ENCODE results near the gene EPHA10. TPM values are rescaled to one million over a fixed set of nuclear protein-coding genes. Genes with fewer than 3 reads are reported as not detected.

The EPHA10 gene
- total and polyA plus RNA-seq, 7 donors: 0.05 TPM; not detected in 6

- no peak overlapping the region for H3K4me3 ChIP-seq
- DNase-seq (no peak), ATAC-seq (no peak)
- H3K4me1 ChIP-seq: no peaks in the 10 kb centered on the region
- no peaks in the 10 kb centered on the region for H3K36me3 ChIP-seq (ENCODE audit: insufficient read depth in 1 of 2, low read depth in 1 of 2)
- peaks cover 0 to 47% (median 5%) of the 10 kb centered on the region in 3 donors for H3K27me3 ChIP-seq (ENCODE audit: insufficient read depth in 3 of 3, low read length in 2 of 3)
- no peaks in the 10 kb centered on the region for H3K9me3 ChIP-seq
- 83 to 89% (median 85%) methylated on average over 15 of the region's 15 CpGs for WGBS, 3 donors
- intact Hi-C loops (cut with DNase I): no loop called here
- TF ChIP-seq CTCF (IDR thresholded peaks at IDR 0.05): no peak
- H3K27ac ChIP-seq: no peak overlapping the region
Observed at GRCh38 chr1:37731312-37732019, 33.5 kb downstream of the EPHA10 start.

GRCh38 chr1:37730376-37730775 lies 34.5 kb downstream of the EPHA10 start:
- H3K4me1 ChIP-seq: no peaks in the 10 kb centered on the region
- intact Hi-C loops (cut with DNase I): no loop called here
- H3K36me3 ChIP-seq (ENCODE audit: insufficient read depth in 1 of 2, low read depth in 1 of 2): no peaks in the 10 kb centered on the region
- H3K9me3 ChIP-seq: no peaks in the 10 kb centered on the region
- TF ChIP-seq CTCF (IDR thresholded peaks at IDR 0.05): no peak
- H3K27me3 ChIP-seq (ENCODE audit: insufficient read depth in 3 of 3, low read length in 2 of 3): peaks cover 0 to 50% (median 6%) of the 10 kb centered on the region in 3 donors
- no peak overlapping the region for H3K27ac ChIP-seq
- ATAC-seq (no peak), DNase-seq (no peak)
- WGBS, 3 donors: 67 to 77% (median 67%) methylated on average over 5 of the region's 5 CpGs
- no peak overlapping the region for H3K4me3 ChIP-seq

- H3K9me3 ChIP-seq: no peaks in the 10 kb centered on the region
- H3K36me3 ChIP-seq (ENCODE audit: insufficient read depth in 1 of 2, low read depth in 1 of 2): no peaks in the 10 kb centered on the region
- ATAC-seq (no peak), DNase-seq (no peak)
- peaks cover 0 to 39% (median 4%) of the 10 kb centered on the region in 3 donors for H3K27me3 ChIP-seq (ENCODE audit: insufficient read depth in 3 of 3, low read length in 2 of 3)
- 77 to 87% (median 78%) methylated on average over 4 of the region's 4 CpGs for WGBS, 3 donors
- intact Hi-C loops (cut with DNase I): no loop called here
- H3K4me3 ChIP-seq: no peak overlapping the region
- no peaks in the 10 kb centered on the region for H3K4me1 ChIP-seq
- H3K27ac ChIP-seq: no peak overlapping the region
- no peak for TF ChIP-seq CTCF (IDR thresholded peaks at IDR 0.05)
Observed at GRCh38 chr1:37728416-37728815, 36.5 kb downstream of the EPHA10 start.

GRCh38 chr1:37726751-37727585 lies 38.0 kb downstream of the EPHA10 start:
- ATAC-seq (no peak), DNase-seq (peak in 1 of 2 donors; percentile 33)
- Histone ChIP-seq H3K27me3 (ENCODE audit: insufficient read depth in 3 of 3, low read length in 2 of 3) (peaks cover 0 to 35% (median 4%) of the 10 kb centered on the region in 3 donors), H3K4me3 (no peak overlapping the region), H3K4me1 (no peaks in the 10 kb centered on the region), H3K36me3 (ENCODE audit: insufficient read depth in 1 of 2, low read depth in 1 of 2) (no peaks in the 10 kb centered on the region), H3K27ac (no peak overlapping the region), H3K9me3 (no peaks in the 10 kb centered on the region)
- WGBS, 3 donors: 43 to 48% (median 44%) methylated on average over 15 of the region's 15 CpGs
- intact Hi-C loops (cut with DNase I): no loop called here
- no peak for TF ChIP-seq CTCF (IDR thresholded peaks at IDR 0.05)

All from psoas muscle (tissue), 8 donors.